GM11168 (cell line): Measurements from ENCODE around the gene LRRC4B.
"Not testable (repeated sequence)": the region's sequence is repeated elsewhere in the genome, so short reads cannot be mapped to it uniquely, and the experiment has no call there.

Experiments
- in situ Hi-C: fragments of 300-500 bp; cut with MboI; formaldehyde crosslinking; loops from one replicate; pipeline ENCODE4 v1.12.0; 2022; ENCODE audit warnings: low sequenced_read_pairs; ENCODE audit not compliant: unreplicated experiment

The LRRC4B gene

DNA sequence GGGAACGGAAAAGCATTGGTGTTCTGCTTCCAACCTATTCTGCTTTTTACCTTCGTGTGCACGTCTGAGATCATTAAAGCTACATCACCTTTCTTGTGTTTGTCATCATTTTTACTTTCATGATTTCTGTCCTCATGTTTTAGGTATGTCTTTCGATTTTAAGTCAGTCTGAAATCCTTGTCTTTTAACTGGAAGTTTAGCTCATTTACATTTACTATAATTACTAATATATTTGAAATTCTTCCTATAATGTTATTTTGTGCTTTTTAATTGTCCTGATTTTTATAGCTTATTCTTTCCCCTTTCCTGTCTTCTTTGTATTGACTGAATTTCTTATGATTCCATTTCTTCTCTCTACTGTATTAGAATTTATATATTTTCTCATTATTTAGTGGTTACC is 35.3 kb downstream of the LRRC4B start:
- in situ Hi-C loops: loop anchor here (10.0 kb wide), 1 partner anchor 252 kb away; no protein-coding TSS in a partner anchor

DNA sequence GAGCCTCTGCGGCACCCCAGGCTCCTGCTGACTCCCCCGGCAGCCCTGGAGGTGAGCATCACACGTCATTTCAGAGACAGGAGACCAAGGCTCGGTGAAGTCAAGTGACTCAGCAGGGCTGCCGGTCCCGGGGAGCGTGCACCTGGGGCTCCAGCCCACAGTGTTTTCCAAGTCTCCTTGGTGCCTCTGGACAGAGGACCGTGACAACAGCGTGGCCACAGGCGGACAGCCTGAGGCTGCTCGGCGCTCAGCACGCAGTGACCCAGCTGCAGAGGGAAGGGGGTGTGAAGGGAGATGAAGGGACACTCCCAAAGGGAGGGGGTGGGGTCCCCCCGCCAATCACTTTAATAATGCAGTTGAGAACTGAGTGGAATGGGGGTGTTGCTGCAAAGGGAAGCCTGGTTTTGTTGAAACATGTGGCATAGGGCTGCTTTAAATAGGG is 37.0 kb downstream of the LRRC4B start:
- in situ Hi-C loops: loop anchor here (10.0 kb wide), 1 partner anchor 254 kb away; no protein-coding TSS in a partner anchor

DNA sequence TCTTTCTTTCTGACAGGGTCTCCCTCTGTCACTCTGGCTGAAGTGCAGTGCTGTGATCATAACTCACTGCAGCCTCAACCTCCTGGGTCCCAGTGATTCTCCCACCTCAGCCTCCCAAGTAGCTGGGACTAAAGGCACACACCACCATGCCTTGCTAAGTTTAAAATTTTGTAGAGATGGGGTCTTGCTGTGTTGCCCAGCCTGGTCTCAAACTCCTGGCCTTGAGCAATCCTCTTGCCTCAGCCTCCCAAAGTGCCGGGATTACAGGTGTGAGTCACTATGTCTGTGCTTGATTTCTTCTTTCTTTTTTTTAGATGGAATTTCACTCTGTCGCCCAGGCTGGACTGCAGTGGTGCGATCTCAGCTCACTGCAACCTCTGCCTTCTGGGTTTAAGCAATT is 40.2 kb downstream of the LRRC4B start:
- in situ Hi-C loops: not testable (repeated sequence)

- in situ Hi-C loops: no loop called here
Observed at GRCh38 chr19:50522881-50523280, 45.4 kb downstream of the LRRC4B start.

GRCh38 chr19:50520822-50521465 is 47.3 kb downstream of the LRRC4B start:
- in situ Hi-C loops: no loop called here

- in situ Hi-C loops: no loop called here
Observed at GRCh38 chr19:50519006-50519575, 49.1 kb downstream of the LRRC4B start.

DNA sequence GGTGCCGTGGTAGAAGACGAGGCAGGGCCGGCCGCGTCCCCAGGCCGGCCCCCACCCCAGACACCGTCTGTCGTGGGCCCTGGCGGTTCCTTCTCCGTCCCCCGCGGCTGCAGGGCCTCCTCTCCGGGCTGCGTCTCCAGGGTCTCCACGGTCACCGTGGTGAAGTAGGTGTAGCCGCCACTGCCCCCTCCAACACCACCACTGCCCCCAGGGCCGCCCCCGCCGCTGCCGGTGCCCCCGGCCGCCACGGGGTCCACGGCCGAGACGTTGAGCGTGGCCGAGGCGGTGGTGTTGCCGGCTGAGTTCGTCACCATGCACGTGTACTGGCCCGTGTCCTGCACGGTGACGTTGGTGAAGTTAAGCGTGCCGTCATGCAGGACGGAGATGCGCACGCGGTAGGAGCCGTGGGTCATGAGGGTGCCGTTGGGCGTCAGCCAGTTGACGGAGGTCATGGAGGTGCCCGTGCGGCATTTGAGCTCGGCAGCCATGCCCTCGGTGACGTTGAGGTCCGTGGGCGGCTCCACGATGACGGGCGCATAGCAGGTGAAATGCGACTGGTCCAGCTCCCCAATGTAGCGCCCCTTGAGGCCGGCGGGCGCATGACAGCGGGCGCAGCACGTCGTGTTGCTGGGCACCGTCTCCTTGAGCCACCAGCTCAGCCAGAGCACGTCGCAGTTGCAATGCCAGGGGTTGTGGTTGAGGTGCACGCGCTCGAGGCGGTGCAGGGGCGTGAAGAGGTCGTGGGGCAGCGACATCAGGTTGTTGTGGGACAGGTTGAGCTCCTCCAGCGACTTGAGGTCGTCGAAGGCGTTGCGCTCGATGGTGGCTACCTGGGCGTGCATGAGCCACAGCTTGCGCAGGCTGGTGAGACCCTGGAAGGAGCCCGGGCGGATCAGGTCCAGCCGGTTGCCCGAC is 49.9 kb downstream of the LRRC4B start:
- in situ Hi-C loops: no loop called here

DNA sequence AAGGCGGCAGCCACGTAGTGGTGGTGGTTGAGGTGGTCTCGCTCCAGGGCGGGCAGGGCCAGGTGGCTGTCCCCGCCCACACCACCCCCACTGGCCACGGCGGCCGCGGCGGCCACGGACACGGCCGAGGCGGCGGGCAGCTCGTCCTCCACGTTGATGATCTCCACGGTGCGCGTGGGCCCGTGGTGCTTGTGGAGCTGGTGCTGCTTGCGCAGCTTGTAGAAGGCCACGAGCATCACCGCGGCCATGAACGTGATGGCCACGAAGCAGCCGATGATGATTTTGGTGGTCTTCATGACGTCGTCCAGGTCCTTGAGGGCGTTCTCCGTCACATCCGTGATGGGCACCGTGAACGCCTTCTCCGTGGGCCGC is 50.5 kb downstream of the LRRC4B start:
- in situ Hi-C loops: no loop called here

GRCh38 chr19:50516964-50517703 is 51.1 kb downstream of the LRRC4B start:
- in situ Hi-C loops: no loop called here

DNA sequence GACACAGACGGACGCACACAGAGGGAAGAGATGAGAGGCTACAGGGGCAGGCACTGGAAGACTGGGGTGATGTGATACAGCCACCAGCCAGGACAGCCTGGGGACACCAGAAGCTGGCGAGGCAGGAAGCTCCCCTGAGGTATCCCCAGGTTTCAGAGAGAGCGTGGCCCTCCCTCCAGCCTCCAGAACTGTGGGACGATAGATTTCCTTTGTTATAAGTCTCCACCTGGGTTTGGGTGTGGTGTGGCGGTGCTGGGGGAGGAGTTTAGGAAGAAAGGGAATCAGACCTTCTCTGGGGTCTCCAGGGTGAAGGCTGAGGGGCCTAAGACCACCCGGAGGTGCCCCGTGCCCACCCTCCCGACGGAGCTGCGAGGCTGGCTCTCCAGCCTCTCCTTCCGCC is 51.8 kb downstream of the LRRC4B start:
- in situ Hi-C loops: no loop called here

GRCh38 chr19:50515168-50515561 is 53.1 kb downstream of the LRRC4B start:
- in situ Hi-C loops: no loop called here

- in situ Hi-C loops: no loop called here
Observed at GRCh38 chr19:50514346-50515167, 53.7 kb downstream of the LRRC4B start.

DNA sequence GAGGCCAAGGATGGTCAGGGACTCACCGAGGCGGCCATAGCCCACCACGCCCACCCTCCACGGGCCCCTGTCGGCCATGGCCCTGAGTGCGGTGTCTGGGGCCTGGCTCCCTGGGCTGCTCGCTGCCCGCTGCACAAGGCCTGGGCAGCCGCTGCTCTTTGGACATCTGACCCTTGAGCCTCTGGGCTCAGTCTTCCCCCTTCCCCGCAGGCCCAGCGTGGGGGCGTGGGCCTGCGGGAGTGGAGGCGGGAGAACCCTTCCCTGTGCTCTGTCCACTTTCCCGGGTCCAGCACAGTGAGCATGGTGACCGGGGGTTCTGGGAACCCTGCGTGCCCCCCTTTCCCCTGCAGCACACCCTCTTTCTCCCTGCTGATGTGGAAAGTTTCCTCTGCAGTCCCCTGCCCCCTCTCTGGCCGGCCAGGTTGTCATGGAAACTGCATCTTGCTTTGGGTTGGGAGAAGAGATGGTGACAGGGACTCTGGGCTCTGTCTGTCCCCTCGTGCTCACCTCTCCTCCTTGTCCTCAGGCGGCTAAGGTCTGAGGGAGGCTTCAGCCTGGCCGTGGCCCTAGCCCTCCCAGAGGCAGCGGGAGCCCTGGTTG is 54.4 kb downstream of the LRRC4B start, which contains the start of gene ASPDH:
TSS of gene ASPDH (minus strand) at position 168 of the 600 bp plus-strand sequence. CDS start at position 78, 90 bp downstream.
- in situ Hi-C loops: no loop called here

GRCh38 chr19:50512999-50513745 is 55.1 kb downstream of the LRRC4B start:
- in situ Hi-C loops: no loop called here

DNA sequence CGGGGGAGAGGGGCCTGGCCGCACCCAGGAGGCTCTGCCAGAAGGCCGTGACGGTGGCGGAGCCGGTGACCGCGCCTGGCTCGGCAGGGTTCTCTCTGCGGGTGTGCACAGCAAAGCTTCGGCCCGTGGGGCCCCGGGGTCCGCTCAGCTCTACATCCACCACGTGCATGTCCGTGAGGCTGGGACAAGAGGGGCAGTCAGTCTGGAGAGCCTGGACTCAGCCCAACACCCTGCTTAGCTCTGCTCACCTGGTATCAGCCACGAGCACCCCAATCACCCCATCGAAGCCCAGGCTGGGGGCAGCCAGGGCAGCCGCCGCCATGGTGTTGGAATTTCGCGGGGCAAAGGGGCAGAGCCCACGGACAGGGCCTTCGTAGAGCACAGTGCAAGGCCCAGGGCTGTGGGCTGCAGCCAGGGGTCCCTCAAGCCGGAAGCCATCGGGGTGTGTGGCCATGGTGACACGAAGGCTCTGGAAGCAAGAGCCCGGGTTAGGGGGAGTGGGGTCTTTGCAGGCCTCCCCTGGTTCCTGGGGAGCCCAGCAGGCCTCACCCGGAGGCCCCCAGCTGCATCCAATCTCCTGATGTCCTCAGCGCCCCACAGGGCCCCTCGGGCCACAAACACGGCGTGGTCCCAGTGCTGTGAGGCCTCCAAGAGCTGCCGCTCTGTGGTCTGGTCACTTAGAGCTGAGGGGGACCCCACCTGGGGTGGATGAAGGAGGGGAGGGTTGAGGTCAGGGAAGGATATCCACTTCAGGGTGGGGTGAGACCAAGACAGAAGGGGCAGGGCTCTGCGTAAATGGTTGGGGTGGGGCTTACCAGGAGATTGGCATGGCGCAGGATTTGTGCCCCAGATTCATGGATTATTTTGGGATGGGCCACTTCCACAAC is 55.9 kb downstream of the LRRC4B start:
- in situ Hi-C loops: no loop called here

GRCh38 chr19:50511069-50511822 is 57.0 kb downstream of the LRRC4B start, which contains the start of gene JOSD2:
Gene JOSD2, minus strand, starts transcription at chr19:50511191. Its CDS starts 760 bp downstream, at chr19:50510431.
- in situ Hi-C loops: no loop called here

GRCh38 chr19:50510700-50511068 is 57.6 kb downstream of the LRRC4B start:
- in situ Hi-C loops: no loop called here
